Endodermal cell (in vitro differentiated cells): Measurements from ENCODE around the gene GPRIN1. TPM values are rescaled to one million over a fixed set of nuclear protein-coding genes. Genes with fewer than 3 reads are reported as not detected.
A peak's percentile ranks its signal among the peaks of the same experiment; 100 is the strongest.

Experiments used
- DNase-seq: peaks from one replicate; pipeline ENCODE4 v3.0.0-alpha.2; 2017
- H3K27ac ChIP-seq: 2 replicates; pipeline ENCODE4 v1.5.1; 2013; ENCODE audit warnings: mild to moderate bottlenecking, low read depth, low read length, moderate library complexity
- H3K27me3 ChIP-seq: 2 replicates; pipeline ENCODE4 v1.6.1; 2013; ENCODE audit warnings: mild to moderate bottlenecking, low read length, moderate library complexity; ENCODE audit not compliant: insufficient read depth, control insufficient read depth, poor library complexity, severe bottlenecking
- H3K36me3 ChIP-seq: 2 replicates; pipeline ENCODE4 v1.7.0; 2013; ENCODE audit warnings: mild to moderate bottlenecking, low read length, moderate library complexity; ENCODE audit not compliant: control insufficient read depth, insufficient read depth
- H3K4me1 ChIP-seq: one replicate; pipeline ENCODE4 v1.7.0; 2013; ENCODE audit warnings: low read length; ENCODE audit not compliant: control insufficient read depth, insufficient read depth
- H3K4me3 ChIP-seq: 2 replicates; pipeline ENCODE4 v1.5.1; 2013; ENCODE audit warnings: mild to moderate bottlenecking, low read length, moderate library complexity
- H3K9ac ChIP-seq: 2 replicates; pipeline ENCODE4 v1.6.1; 2013; ENCODE audit warnings: mild to moderate bottlenecking, low read length, moderate library complexity; ENCODE audit not compliant: poor library complexity, severe bottlenecking; ENCODE audit errors: extremely low read depth
- H3K9me3 ChIP-seq: 2 replicates; pipeline ENCODE4 v1.6.1; 2013; ENCODE audit warnings: mild to moderate bottlenecking, low read length, moderate library complexity; ENCODE audit not compliant: control insufficient read depth
- H3K27ac Mint-ChIP-seq: 2 replicates; pipeline ENCODE4 v1.8.0; 2020; ENCODE audit warnings: mixed read lengths
- H3K27me3 Mint-ChIP-seq: 2 replicates; pipeline ENCODE4 v1.8.0; 2021; ENCODE audit warnings: mild to moderate bottlenecking, mixed read lengths; ENCODE audit not compliant: insufficient read depth
- H3K36me3 Mint-ChIP-seq: 2 replicates; pipeline ENCODE4 v1.8.0; 2020; ENCODE audit warnings: low read depth, mixed read lengths
- H3K4me1 Mint-ChIP-seq: 2 replicates; pipeline ENCODE4 v1.8.0; 2020; ENCODE audit warnings: mixed read lengths
- H3K4me3 Mint-ChIP-seq: 2 replicates; pipeline ENCODE4 v1.8.0; 2020; ENCODE audit warnings: mild to moderate bottlenecking, moderate library complexity, mixed read lengths
- H3K9me3 Mint-ChIP-seq: 2 replicates; pipeline ENCODE4 v1.8.0; 2020; ENCODE audit warnings: mild to moderate bottlenecking, mixed read lengths
- WGBS, 2 experiments: methylation state at CpG; one replicate each; pipeline versions ENCODE4 v1.1.5 to v1.1.7; 2013; ENCODE audit warnings: missing lambda C conversion rate in 2 of 2, mixed read lengths in 1 of 2; ENCODE audit not compliant: insufficient coverage in 1 of 2, insufficient read length in 1 of 2; 5-methylcytosine and 5-hydroxymethylcytosine counted together
- total RNA-seq, 2 donors: library from RNA; stranded (reverse); fragmentation: NEBNext Ultra II Directional in 1 of 2; extraction: Animal tissue kit (Norgen Biotek cat#: 25700) in 1 of 2; gene quantifications; 2 replicates in 1 of 2; 3 replicates in 1 of 2; pipeline ENCODE4 v1.2.1, GENCODE V29; 2021
- TF ChIP-seq, protein P1 (sequence below): fragments of 200-600 bp; sonication (generic); conservative IDR thresholded peaks from 2 replicates; pipeline ENCODE4 v1.5.0; 2021; ENCODE audit warnings: antibody characterized with exemption, mild to moderate bottlenecking

Gene GPRIN1
- total RNA-seq, 2 donors from 2014 or later, result 4.5 to 4.9 TPM

DNA sequence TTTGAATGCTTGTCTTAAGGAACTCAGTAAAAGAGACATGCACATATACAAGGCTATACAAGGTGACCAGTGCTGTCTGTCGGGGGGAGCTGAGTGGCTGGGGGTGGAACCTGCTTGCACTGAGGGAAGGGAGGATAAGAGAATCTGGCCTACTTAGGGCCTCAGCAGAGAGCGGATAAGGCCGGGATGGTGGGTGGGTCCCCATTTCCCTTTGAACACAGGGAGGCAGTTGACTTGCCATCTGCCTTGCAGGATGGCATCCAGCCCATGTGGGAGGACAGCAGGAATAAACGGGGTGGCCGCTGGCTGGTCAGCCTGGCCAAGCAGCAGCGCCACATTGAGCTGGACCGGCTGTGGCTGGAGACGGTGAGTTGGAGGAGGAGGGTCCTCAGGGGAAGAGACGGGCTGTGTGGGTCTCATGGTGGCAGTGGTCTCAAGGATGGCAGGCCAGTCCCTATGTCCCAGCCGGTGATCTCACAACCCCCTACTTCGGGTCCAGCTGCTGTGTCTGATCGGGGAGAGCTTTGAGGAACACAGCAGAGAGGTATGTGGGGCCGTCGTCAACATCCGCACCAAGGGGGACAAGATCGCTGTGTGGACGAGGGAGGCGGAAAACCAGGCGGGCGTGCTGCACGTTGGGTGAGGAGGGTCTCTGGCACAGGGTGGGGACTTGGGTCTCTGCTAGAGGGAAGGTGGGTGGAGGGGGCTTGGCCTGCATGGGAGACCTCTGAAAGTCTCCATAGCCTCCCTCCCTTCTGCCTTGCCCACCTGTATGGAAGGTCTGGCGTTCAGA is 35.1 kb upstream of the GPRIN1 start:
- Mint-ChIP-seq H3K27me3 (no peaks in the 10 kb centered on the region), H3K4me3 (no peak overlapping the region), H3K27ac (no peak overlapping the region), H3K9me3 (no peaks in the 10 kb centered on the region), H3K36me3 (no peaks in the 10 kb centered on the region), H3K4me1 (peaks cover 32% of the 10 kb centered on the region)
- H3K4me3 ChIP-seq, result no peak overlapping the region
- no peaks in the 10 kb centered on the region for H3K4me1 ChIP-seq
- TF ChIP-seq, protein P1, sequence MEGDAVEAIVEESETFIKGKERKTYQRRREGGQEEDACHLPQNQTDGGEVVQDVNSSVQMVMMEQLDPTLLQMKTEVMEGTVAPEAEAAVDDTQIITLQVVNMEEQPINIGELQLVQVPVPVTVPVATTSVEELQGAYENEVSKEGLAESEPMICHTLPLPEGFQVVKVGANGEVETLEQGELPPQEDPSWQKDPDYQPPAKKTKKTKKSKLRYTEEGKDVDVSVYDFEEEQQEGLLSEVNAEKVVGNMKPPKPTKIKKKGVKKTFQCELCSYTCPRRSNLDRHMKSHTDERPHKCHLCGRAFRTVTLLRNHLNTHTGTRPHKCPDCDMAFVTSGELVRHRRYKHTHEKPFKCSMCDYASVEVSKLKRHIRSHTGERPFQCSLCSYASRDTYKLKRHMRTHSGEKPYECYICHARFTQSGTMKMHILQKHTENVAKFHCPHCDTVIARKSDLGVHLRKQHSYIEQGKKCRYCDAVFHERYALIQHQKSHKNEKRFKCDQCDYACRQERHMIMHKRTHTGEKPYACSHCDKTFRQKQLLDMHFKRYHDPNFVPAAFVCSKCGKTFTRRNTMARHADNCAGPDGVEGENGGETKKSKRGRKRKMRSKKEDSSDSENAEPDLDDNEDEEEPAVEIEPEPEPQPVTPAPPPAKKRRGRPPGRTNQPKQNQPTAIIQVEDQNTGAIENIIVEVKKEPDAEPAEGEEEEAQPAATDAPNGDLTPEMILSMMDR, result no peak
- 94 to 97% methylated on average over 5 to 22 of the region's 22 CpGs for WGBS, 2 experiments
- DNase-seq, result no peak
- no peaks in the 10 kb centered on the region for H3K36me3 ChIP-seq
- H3K9ac ChIP-seq, result no peak overlapping the region
- no peak overlapping the region for H3K27ac ChIP-seq
- H3K9me3 ChIP-seq, result no peaks in the 10 kb centered on the region
- H3K27me3 ChIP-seq, result no peaks in the 10 kb centered on the region

DNA sequence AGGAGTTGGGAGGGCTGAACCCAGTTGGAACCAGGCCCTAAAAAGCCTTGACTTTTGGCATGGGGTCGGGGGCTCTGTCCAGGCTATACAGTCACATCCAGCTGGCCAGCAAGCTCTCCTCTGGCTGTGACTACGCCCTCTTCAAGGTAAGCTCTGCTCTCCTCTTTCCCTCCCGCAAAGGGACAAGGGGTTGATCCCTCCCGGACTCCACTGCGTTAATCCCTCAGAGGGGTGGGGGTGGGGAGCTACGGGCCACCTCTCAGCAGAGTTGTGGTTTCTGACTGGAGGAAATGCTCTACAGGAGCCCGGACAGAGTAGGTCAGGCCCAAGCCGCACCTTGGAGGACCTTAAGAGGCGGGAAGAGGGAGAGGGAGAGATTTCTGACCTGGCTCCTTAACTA is 34.3 kb upstream of the GPRIN1 start:
- H3K4me3 Mint-ChIP-seq, result peak overlapping the region; percentile 24
- Histone ChIP-seq H3K36me3 (no peaks in the 10 kb centered on the region), H3K9ac (no peak overlapping the region), H3K27ac (no peak overlapping the region), H3K9me3 (no peaks in the 10 kb centered on the region), H3K4me1 (no peaks in the 10 kb centered on the region), H3K27me3 (no peaks in the 10 kb centered on the region), H3K4me3 (no peak overlapping the region)
- DNase-seq, result no peak
- no peaks in the 10 kb centered on the region for H3K27me3 Mint-ChIP-seq
- no peaks in the 10 kb centered on the region for H3K36me3 Mint-ChIP-seq
- TF ChIP-seq, protein P1, result no peak
- H3K27ac Mint-ChIP-seq, result no peak overlapping the region
- peaks cover 29% of the 10 kb centered on the region for H3K4me1 Mint-ChIP-seq
- 68 to 100% methylated on average over 1 to 9 of the region's 9 CpGs for WGBS, 2 experiments
- no peaks in the 10 kb centered on the region for H3K9me3 Mint-ChIP-seq

GRCh38 chr5:176643491-176644219 is 33.7 kb upstream of the GPRIN1 start:
- Mint-ChIP-seq H3K36me3 (no peaks in the 10 kb centered on the region), H3K27ac (no peak overlapping the region), H3K4me1 (peaks cover 28% of the 10 kb centered on the region), H3K4me3 (peak overlapping the region; percentile 24), H3K27me3 (no peaks in the 10 kb centered on the region), H3K9me3 (no peaks in the 10 kb centered on the region)
- Histone ChIP-seq H3K9me3 (no peaks in the 10 kb centered on the region), H3K36me3 (no peaks in the 10 kb centered on the region), H3K4me3 (no peak overlapping the region), H3K4me1 (no peaks in the 10 kb centered on the region), H3K27ac (no peak overlapping the region), H3K9ac (no peak overlapping the region), H3K27me3 (no peaks in the 10 kb centered on the region)
- peak; percentile 42 for DNase-seq
- 80 to 87% methylated on average over 1 to 11 of the region's 11 CpGs for WGBS, 2 experiments
- TF ChIP-seq, protein P1, result no peak
